Lung (tissue), 10 donors: Measurements from ENCODE around the gene USP17L10. TPM values are rescaled to one million over a fixed set of nuclear protein-coding genes. Genes with fewer than 3 reads are reported as not detected.
"Not testable (repeated sequence)": the region's sequence is repeated elsewhere in the genome, so short reads cannot be mapped to it uniquely, and the experiment has no call there.

ENCODE experiments used
- ATAC-seq: fragments of 200-7000 bp; cut with Tn5 transposase; one replicate; pipeline ENCODE4 v1.9.1; 2020; ENCODE audit warnings: moderate number of reproducible peaks; ENCODE audit not compliant: insufficient read depth, low FRiP score
- DNase-seq, 3 donors: peaks; one replicate each; pipeline ENCODE4 v3.0.0-alpha.2; 2013 to 2017
- H3K27ac ChIP-seq, 2 donors: one replicate each; pipeline ENCODE4 v1.5.1; 2013; ENCODE audit warnings: mild to moderate bottlenecking in 2 of 2, moderate library complexity in 2 of 2, control low read depth in 1 of 2, inconsistent platforms in 1 of 2, low read depth in 1 of 2, low read length in 1 of 2
- H3K27me3 ChIP-seq, 3 donors: one replicate each; pipeline ENCODE4 v1.5.1; 2013; ENCODE audit warnings: low read length in 2 of 3; ENCODE audit not compliant: control insufficient read depth in 3 of 3, insufficient read depth in 3 of 3
- H3K36me3 ChIP-seq, 4 donors: one replicate each; pipeline ENCODE4 v1.5.1; 2013; ENCODE audit warnings: low read length in 4 of 4, mild to moderate bottlenecking in 1 of 4, moderate library complexity in 1 of 4; ENCODE audit not compliant: control insufficient read depth in 4 of 4, insufficient read depth in 4 of 4
- H3K4me1 ChIP-seq, 5 donors: one replicate each; pipeline ENCODE4 v1.5.1; 2013; ENCODE audit warnings: low read length in 5 of 5, mild to moderate bottlenecking in 2 of 5, moderate library complexity in 1 of 5; ENCODE audit not compliant: control insufficient read depth in 5 of 5, insufficient read depth in 5 of 5
- H3K4me3 ChIP-seq: one replicate; pipeline ENCODE4 v1.5.1; 2013; ENCODE audit warnings: mild to moderate bottlenecking, control low read depth, moderate library complexity
- H3K9ac ChIP-seq, 2 donors: one replicate each; pipeline ENCODE4 v1.5.1; 2013; ENCODE audit warnings: low read length in 2 of 2, control low read depth in 1 of 2; ENCODE audit not compliant: insufficient read depth in 1 of 2
- H3K9me3 ChIP-seq, 4 donors: one replicate each; pipeline ENCODE4 v1.5.1; 2013; ENCODE audit warnings: low read length in 3 of 4, mild to moderate bottlenecking in 1 of 4, moderate library complexity in 1 of 4; ENCODE audit not compliant: control insufficient read depth in 4 of 4, insufficient read depth in 3 of 4
- WGBS, 2 donors: extraction: QIAGEN DNeasy Blood & Tissue Kit; methylation state at CpG; one replicate each; pipeline ENCODE4 v1.1.7; 2013; 5-methylcytosine and 5-hydroxymethylcytosine counted together
- polyA plus RNA-seq, 2 donors: library from polyadenylated mRNA; stranded (reverse); fragments of 200-250 nt; gene quantifications; one replicate each; pipeline ENCODE4 v1.2.1, GENCODE V29; 2013
- total RNA-seq, 2 donors: library from RNA; depleted of rRNA in 1 of 2; stranded (reverse); fragments of >200 nt in 1 of 2; gene quantifications; one replicate each; pipeline ENCODE4 v1.2.1, GENCODE V29; 2014 to 2021
- donor health status: Bipolar disorder and iron deficiency.
- donor health status: healthy.
- donor health status: DM: yes; HTN: yes; CAD: no.

USP17L10 gene
- total and polyA plus RNA-seq, 4 donors = not detected

GRCh38 chr4:9234085-9234484 lies 23.6 kb downstream of the USP17L10 start, which contains the start of gene USP17L15:
Gene USP17L15, plus strand, starts transcription at chr4:9234385. Its CDS starts 0 bp downstream, at chr4:9234385.
- not testable (repeated sequence) for ATAC-seq, H3K4me3 ChIP-seq, H3K4me1 ChIP-seq, H3K36me3 ChIP-seq, H3K9ac ChIP-seq, DNase-seq, H3K27me3 ChIP-seq, H3K27ac ChIP-seq, H3K9me3 ChIP-seq
- WGBS, 2 donors = no CpG with 5 or more reads among the region's 15 CpGs

DNA sequence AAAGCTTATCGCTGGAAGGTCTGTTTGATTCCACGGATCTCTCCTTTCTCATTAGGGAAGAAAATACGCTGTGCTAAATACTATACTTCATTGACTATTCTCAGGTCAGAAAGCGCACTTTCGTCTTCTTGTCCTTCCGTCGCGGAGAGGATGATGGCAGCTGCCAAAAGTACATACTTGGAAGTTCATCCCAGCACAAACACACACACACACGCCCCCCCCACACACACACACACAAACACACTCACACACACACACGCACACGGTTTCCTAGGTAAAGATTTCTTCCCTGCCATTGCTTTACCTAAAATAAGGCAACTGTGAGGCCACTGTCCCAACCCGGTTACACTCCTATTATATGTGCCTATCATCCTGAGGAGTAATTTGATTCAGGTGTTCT lies 28.0 kb downstream of the USP17L10 start:
- not testable (repeated sequence) for H3K27ac ChIP-seq, DNase-seq, H3K4me1 ChIP-seq, H3K27me3 ChIP-seq, H3K9ac ChIP-seq, ATAC-seq, H3K4me3 ChIP-seq, H3K36me3 ChIP-seq, H3K9me3 ChIP-seq
- WGBS, 2 donors = 72 to 83% methylated on average over 9 to 11 of the region's 12 CpGs

GRCh38 chr4:9243579-9243978 lies 33.1 kb downstream of the USP17L10 start, which contains the start of gene USP17L17:
Gene USP17L17, plus strand, starts transcription at chr4:9243879. Its CDS starts 0 bp downstream, at chr4:9243879.
- WGBS, 2 donors = 92% methylated on average over 5 of the region's 14 CpGs
- H3K27me3 ChIP-seq, H3K27ac ChIP-seq, ATAC-seq, H3K9me3 ChIP-seq, DNase-seq, H3K9ac ChIP-seq, H3K4me3 ChIP-seq, H3K36me3 ChIP-seq, H3K4me1 ChIP-seq: not testable (repeated sequence)

DNA sequence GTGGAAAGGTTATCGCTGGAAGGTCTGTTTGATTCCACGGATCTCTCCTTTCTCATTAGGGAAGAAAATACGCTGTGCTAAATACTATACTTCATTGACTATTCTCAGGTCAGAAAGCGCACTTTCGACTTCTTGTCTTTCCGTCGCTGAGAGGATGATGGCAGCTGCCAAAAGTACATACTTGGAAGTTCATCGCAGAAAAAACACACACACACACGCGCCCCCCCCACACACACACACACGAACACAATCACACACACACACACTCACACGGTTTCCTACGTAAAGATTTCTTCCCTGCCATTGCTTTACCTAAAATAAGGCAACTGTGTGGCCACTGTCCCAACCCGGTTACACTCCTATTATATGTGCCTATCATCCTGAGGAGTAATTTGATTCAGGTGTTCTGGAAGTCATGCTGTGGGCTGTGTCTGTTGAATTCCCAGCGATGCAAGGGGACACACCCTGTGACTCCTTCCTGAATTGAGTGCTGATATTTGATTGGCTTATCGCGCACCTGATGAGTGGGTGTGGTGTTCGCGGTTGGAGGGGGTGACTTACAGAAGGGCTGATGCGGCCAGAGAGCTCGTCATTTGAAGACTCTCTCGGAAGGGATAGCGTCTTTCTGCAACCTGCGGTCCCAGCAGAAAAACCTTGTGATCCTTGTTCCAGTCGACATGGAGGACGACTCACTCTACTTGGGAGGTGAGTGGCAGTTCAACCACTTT lies 37.7 kb downstream of the USP17L10 start, which contains the start of gene USP17L18:
Gene USP17L18, plus strand, starts transcription at position 678 of the 728 bp plus-strand sequence. Its CDS starts 0 bp downstream, at position 678.
- ATAC-seq = not testable (repeated sequence)

GRCh38 chr4:9253078-9253477 lies 42.6 kb downstream of the USP17L10 start, which contains the start of gene USP17L19:
Gene USP17L19, plus strand, starts transcription at chr4:9253378. Its CDS starts 0 bp downstream, at chr4:9253378.
- WGBS, 2 donors = no CpG with 5 or more reads among the region's 13 CpGs

More for the DNA sequence above, 37.7 kb downstream of the USP17L10 start, which contains the start of gene USP17L18:
- not testable (repeated sequence) for H3K9ac ChIP-seq, H3K27me3 ChIP-seq, H3K36me3 ChIP-seq, H3K9me3 ChIP-seq, H3K27ac ChIP-seq, H3K4me1 ChIP-seq, H3K4me3 ChIP-seq
- DNase-seq = peak in 1 of 3 donors; percentile 12
- WGBS, 2 donors = 88 to 89% methylated on average over 14 to 15 of the region's 26 CpGs

DNA sequence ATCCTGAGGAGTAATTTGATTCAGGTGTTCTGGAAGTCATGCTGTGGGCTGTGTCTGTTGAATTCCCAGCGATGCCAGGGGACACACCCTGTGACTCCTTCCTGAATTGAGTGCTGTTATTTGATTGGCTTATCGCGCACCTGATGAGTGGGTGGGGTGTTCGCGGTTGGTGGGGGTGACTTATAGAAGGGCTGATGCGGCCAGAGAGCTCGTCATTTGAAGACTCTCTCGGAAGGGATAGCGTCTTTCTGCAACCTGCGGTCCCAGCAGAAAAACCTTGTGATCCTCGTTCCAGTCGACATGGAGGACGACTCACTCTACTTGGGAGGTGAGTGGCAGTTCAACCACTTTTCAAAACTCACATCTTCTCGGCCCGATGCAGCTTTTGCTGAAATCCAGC lies 47.4 kb downstream of the USP17L10 start, which contains the start of gene USP17L20:
Gene USP17L20, plus strand, starts transcription at position 301 of the 400 bp plus-strand sequence. Its CDS starts 0 bp downstream, at position 301.
- H3K27ac ChIP-seq, H3K36me3 ChIP-seq, DNase-seq, H3K9ac ChIP-seq, H3K4me3 ChIP-seq, H3K4me1 ChIP-seq, H3K9me3 ChIP-seq, ATAC-seq, H3K27me3 ChIP-seq: not testable (repeated sequence)
- no CpG with 5 or more reads among the region's 15 CpGs for WGBS, 2 donors

More at GRCh38 chr4:9253078-9253477, 42.6 kb downstream of the USP17L10 start, which contains the start of gene USP17L19:
- H3K27me3 ChIP-seq, H3K27ac ChIP-seq, H3K9me3 ChIP-seq, DNase-seq, H3K9ac ChIP-seq, ATAC-seq, H3K4me3 ChIP-seq, H3K36me3 ChIP-seq, H3K4me1 ChIP-seq: not testable (repeated sequence)

Other genes starting within 250 kb of the USP17L10 start
- not detected for gene FAM90A26, start 40.2 kb upstream of the USP17L10 start, total RNA-seq
- gene FAM90A26, start 40.2 kb upstream of the USP17L10 start, polyA plus RNA-seq = not detected
- not detected for gene USP17L11, start 4.7 kb downstream of the USP17L10 start, total RNA-seq
- not detected for gene USP17L11, start 4.7 kb downstream of the USP17L10 start, polyA plus RNA-seq
- not detected for gene USP17L12, start 9.5 kb downstream of the USP17L10 start, total RNA-seq
- not detected for gene USP17L12, start 9.5 kb downstream of the USP17L10 start, polyA plus RNA-seq
- gene USP17L13, start 14.2 kb downstream of the USP17L10 start, total RNA-seq = not detected
- gene USP17L13, start 14.2 kb downstream of the USP17L10 start, polyA plus RNA-seq = not detected
- not detected for gene USP17L15, start 23.7 kb downstream of the USP17L10 start, total RNA-seq
- gene USP17L15, start 23.7 kb downstream of the USP17L10 start, polyA plus RNA-seq = not detected
- not detected for gene USP17L17, start 33.2 kb downstream of the USP17L10 start, total RNA-seq
- gene USP17L17, start 33.2 kb downstream of the USP17L10 start, polyA plus RNA-seq = not detected
- not detected for gene USP17L18, start 38.0 kb downstream of the USP17L10 start, total RNA-seq
- gene USP17L18, start 38.0 kb downstream of the USP17L10 start, polyA plus RNA-seq = not detected
- gene USP17L19, start 42.7 kb downstream of the USP17L10 start, total RNA-seq = not detected
- not detected for gene USP17L19, start 42.7 kb downstream of the USP17L10 start, polyA plus RNA-seq
- gene USP17L20, start 47.5 kb downstream of the USP17L10 start, total RNA-seq = not detected
- not detected for gene USP17L20, start 47.5 kb downstream of the USP17L10 start, polyA plus RNA-seq
- gene USP17L21, start 52.2 kb downstream of the USP17L10 start, total RNA-seq = not detected
- not detected for gene USP17L21, start 52.2 kb downstream of the USP17L10 start, polyA plus RNA-seq
- not detected for gene USP17L22, start 57.0 kb downstream of the USP17L10 start, total RNA-seq
- gene USP17L22, start 57.0 kb downstream of the USP17L10 start, polyA plus RNA-seq = not detected
- not detected for gene USP17L24, start 114.5 kb downstream of the USP17L10 start, total RNA-seq
- gene USP17L24, start 114.5 kb downstream of the USP17L10 start, polyA plus RNA-seq = not detected
- not detected for gene USP17L25, start 119.3 kb downstream of the USP17L10 start, total RNA-seq
- not detected for gene USP17L25, start 119.3 kb downstream of the USP17L10 start, polyA plus RNA-seq
- gene USP17L26, start 124.0 kb downstream of the USP17L10 start, total RNA-seq = not detected
- gene USP17L26, start 124.0 kb downstream of the USP17L10 start, polyA plus RNA-seq = not detected
- gene USP17L5, start 128.7 kb downstream of the USP17L10 start, total RNA-seq = not detected
- not detected for gene USP17L5, start 128.7 kb downstream of the USP17L10 start, polyA plus RNA-seq
- not detected for gene USP17L27, start 133.5 kb downstream of the USP17L10 start, total RNA-seq
- gene USP17L27, start 133.5 kb downstream of the USP17L10 start, polyA plus RNA-seq = not detected
- not detected for gene USP17L28, start 138.2 kb downstream of the USP17L10 start, total RNA-seq
- gene USP17L28, start 138.2 kb downstream of the USP17L10 start, polyA plus RNA-seq = not detected
- gene USP17L29, start 143.0 kb downstream of the USP17L10 start, total RNA-seq = not detected
- not detected for gene USP17L29, start 143.0 kb downstream of the USP17L10 start, polyA plus RNA-seq
- gene USP17L30, start 152.5 kb downstream of the USP17L10 start, total RNA-seq = not detected
- gene USP17L30, start 152.5 kb downstream of the USP17L10 start, polyA plus RNA-seq = not detected
- gene DEFB131A, start 233.8 kb downstream of the USP17L10 start, total RNA-seq = not detected
- gene DEFB131A, start 233.8 kb downstream of the USP17L10 start, polyA plus RNA-seq = not detected